C4-2B (cell line): ENCODE measurements around the gene AHDC1.

ENCODE experiments used
- ZFX ChIP-seq: fragments of 450-650 bp; IDR thresholded peaks from 2 replicates; pipeline ENCODE4 v1.6.1; 2017
- TF ChIP-seq, protein P1 (sequence below): fragments of 450-650 bp; conservative IDR thresholded peaks from 2 replicates; pipeline ENCODE4 v1.5.1; 2017; ENCODE audit warnings: mild to moderate bottlenecking

DNA sequence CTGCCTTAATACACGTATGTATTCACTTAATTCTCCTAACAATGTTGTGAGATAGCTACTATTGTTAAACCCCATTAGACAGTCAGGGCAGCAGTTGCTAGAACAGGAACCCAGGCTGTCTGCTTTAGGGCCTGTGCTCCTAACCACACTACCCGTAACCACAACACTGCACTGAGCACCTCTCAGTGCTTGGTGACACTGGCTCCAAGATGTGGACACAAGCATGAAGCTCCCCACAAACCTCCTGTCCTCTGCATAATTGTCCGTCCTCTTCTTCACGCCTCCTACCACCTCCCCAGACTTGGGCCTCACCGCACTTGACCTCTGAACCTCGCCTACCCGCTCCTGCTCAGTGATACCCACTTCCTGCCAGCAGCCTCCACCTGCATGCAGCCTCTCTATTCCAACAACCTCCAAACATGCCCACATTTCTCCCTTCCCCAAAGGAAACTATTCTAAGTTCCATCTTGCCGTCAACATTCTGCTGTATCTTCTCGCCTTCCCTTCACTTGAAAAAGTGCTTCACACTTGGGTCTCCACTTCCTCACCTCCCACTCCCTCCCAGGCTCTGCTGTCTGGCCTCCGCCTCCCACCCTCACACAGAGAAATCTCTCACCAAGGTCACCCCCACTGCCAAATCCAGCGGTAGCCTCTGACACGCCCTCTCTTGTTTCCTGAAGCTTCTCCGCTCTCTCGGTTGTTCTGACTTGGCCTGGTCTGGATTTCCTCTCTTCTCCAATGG lies 14.6 kb upstream of the AHDC1 start:
- TF ChIP-seq, protein P1, sequence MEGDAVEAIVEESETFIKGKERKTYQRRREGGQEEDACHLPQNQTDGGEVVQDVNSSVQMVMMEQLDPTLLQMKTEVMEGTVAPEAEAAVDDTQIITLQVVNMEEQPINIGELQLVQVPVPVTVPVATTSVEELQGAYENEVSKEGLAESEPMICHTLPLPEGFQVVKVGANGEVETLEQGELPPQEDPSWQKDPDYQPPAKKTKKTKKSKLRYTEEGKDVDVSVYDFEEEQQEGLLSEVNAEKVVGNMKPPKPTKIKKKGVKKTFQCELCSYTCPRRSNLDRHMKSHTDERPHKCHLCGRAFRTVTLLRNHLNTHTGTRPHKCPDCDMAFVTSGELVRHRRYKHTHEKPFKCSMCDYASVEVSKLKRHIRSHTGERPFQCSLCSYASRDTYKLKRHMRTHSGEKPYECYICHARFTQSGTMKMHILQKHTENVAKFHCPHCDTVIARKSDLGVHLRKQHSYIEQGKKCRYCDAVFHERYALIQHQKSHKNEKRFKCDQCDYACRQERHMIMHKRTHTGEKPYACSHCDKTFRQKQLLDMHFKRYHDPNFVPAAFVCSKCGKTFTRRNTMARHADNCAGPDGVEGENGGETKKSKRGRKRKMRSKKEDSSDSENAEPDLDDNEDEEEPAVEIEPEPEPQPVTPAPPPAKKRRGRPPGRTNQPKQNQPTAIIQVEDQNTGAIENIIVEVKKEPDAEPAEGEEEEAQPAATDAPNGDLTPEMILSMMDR: no peak
- no peak for TF ChIP-seq ZFX
